Activated CD4-positive, alpha-beta T cell treated with anti-CD3 and anti-CD28 coated beads, Interleukin-10, Interleukin-2, amounts not matched to agents 100 ng/mL and 50 ng/mL, durations not matched to agents 16 hours and 8 hours (primary cell): ENCODE data around the gene USP10.

ENCODE experiments used
- DNase-seq: peaks from one replicate; pipeline ENCODE4 v3.0.0-alpha.2; 2020

Gene USP10

DNA sequence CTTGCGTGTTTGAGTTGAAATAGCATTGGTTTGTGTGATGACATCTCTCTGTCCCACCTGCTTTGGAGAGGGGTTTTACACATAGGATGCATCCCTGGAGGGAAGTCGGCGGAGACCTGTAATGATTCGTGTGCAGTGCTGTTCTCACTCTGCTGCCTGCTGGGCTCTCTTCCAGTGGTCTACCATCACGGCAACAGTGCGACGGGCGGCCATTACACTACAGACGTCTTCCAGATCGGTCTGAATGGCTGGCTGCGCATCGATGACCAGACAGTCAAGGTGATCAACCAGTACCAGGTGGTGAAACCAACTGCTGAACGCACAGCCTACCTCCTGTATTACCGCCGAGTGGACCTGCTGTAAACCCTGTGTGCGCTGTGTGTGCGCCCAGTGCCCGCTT lies 78.9 kb downstream of the USP10 start:
- DNase-seq: no peak

DNA sequence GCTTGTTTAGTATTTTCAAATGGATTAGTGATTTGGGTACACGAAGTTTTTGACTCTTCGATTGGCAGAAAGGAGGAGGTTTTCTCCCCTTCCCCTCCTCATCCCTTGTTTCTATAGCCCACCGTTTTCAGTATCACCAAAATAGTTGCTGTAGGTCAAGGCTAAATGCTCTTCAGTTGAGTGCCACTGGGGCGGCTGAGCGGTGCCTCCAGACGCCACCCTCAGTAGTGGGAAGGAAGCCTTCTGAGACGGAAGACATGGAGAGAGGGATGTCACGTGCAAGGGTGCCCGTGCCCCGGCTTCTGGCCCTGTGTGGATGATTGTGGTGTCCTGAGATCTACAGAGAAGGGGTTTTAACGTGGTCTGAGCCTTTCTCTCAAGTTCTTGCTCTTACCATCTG lies 80.3 kb downstream of the USP10 start:
- DNase-seq: no peak

DNA sequence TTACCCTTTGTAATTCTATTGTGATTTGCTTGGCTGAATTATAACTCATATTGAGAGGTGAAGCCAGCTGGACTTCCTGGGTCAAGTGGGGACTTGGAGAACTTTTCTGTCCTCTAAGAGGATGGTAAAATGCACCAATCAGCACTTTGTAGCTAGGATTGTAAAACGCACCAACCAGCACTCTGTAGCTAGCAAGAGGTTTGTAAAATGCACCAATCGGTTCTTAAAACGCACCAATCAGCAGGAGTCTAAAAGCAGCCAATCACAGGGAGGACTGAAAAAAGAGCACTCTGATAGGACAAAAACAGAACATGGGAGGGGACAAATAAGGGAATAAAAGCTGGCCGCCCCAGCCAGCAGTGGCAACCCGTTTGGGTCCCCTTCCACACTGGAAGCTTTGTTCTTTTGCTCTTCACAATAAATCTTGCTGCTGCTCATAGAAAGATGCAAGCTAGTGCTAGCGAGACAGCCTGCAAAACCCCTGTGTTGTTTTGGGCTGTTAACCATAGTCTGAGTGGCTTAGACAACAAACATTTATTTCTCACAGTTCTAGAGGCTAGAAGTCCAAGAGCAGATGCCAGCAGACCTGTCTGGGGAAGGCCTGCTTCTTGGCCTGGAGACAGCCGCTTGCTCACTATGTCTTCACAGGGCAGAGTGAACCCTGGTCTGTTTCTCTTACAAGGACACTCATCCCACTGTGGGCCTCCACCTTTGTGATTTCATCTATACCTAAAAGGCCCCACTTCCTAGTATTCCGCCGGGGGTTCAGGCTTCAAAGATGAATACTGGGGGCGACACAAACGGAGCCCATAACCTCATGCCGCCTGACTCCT lies 81.0 kb downstream of the USP10 start:
- no peak for DNase-seq

GRCh38 chr16:84782846-84783245 lies 83.0 kb downstream of the USP10 start:
- no peak for DNase-seq

- no peak for DNase-seq
Measured at GRCh38 chr16:84785843-84786581, 86.2 kb downstream of the USP10 start.

DNA sequence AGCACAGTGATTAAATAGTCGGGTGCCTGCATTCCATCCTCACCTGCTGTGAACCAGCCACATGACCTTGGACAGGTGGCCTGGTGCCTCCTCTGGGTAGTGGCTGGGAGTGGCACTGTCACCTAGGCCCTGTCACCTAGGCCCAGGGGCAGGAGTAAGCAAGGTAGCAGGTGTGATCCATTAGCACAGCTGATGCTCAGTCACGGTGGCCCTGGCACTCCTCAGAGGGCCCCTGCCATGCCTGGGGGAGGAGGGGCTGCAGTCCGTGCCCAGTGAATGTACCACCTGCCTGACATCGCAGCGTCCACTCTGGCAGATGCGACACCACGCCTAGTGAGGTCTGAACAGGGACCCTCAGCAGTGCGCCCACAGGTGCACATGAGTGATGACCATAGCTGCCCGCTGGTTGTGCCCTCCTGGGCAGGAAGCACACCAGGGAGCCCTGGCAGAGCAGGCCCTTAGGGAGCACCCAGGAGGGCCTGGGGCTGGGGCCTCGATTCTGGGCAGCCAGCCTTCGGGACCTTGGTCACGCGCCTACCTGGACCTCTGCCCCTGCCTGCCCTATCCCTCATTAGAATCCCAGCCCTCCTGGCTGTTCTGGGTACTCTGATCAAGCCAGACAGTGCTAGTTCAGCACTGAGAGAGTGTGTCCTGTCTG lies 86.9 kb downstream of the USP10 start:
- no peak for DNase-seq

DNA sequence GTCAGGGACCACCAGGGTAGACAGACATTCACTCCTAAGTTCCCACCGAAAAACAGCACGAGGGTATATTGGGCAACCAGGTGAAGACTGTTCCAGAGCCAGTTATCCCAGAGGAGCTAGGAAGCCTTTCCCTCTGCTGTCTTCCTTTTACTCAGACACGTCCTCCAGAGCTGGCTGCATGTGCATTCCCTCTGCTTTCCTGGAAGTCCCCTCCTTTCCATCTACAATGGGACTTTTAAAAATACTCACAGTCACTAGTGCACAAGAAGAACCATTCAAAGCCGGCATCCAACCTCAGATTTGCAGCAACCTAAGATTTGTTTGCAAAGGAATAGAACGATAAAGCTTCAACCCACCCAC lies 87.4 kb downstream of the USP10 start:
- DNase-seq: no peak

DNA sequence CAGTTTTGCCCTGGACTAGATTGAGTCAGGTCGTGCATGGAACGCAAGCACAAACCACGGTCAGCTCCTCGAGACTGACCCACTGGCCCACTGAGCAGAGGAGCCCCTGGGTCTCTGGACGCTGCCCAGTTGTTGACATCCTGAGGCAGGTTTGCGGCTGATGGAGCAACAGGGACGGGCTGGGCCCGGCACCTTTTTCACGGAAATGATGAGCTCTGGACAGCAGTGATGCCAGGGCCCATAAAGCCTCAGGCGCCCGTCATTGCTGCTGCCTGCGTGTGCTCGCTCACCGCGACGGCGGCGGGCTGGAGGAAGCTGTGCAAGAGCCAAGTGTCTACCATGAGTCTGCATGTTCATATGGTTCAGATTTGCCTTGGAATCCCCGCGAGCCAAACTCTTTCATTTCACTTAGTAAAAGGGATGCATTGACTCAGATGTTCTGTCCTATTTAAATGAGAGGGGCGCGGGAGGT lies 89.2 kb downstream of the USP10 start:
- DNase-seq: no peak

DNA sequence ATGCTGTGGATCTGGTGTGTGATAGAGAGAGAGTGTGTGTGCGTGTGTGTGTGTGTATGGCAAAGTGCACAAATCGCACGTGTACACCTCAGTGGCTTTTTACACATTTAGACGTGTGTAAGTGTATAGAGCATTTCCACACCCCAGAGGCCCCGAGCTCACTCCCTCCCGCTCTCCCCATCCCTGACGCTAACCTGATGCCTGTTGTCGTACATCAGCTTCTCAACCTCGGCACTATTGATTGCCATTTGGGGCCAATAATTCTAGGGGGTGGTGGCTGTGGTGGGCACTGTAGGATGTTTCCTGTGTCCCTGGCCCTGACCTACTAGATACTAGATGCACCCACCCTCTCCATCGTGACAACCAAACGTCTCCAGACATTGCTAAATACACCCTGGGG lies 89.6 kb downstream of the USP10 start:
- no peak for DNase-seq

GRCh38 chr16:84790301-84790700 lies 90.5 kb downstream of the USP10 start:
- no peak for DNase-seq

DNA sequence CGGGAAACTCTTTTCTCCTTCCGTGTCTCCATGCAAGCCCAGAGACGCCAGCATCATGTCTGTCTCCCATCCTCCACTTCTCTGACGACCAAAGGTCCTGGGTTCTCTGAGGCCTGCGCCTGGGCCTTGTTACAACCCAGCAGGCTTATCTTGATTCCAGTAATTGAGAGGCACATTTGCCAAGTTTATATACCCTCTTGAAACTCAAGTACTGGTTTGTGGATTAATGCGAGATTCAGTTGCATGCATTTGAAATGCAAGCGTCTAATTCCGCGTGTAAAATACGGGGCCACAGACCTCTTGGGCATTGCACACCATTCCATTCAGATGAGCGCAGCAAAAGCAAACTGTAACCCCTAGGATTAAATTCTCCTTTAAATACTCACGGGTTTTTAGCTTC lies 91.3 kb downstream of the USP10 start:
- no peak for DNase-seq

- DNase-seq: no peak
Measured at GRCh38 chr16:84791501-84791900, 91.7 kb downstream of the USP10 start.

GRCh38 chr16:84794186-84794585 lies 94.4 kb downstream of the USP10 start:
- DNase-seq: no peak

- no peak for DNase-seq
Measured at GRCh38 chr16:84794626-84795025, 94.8 kb downstream of the USP10 start.

DNA sequence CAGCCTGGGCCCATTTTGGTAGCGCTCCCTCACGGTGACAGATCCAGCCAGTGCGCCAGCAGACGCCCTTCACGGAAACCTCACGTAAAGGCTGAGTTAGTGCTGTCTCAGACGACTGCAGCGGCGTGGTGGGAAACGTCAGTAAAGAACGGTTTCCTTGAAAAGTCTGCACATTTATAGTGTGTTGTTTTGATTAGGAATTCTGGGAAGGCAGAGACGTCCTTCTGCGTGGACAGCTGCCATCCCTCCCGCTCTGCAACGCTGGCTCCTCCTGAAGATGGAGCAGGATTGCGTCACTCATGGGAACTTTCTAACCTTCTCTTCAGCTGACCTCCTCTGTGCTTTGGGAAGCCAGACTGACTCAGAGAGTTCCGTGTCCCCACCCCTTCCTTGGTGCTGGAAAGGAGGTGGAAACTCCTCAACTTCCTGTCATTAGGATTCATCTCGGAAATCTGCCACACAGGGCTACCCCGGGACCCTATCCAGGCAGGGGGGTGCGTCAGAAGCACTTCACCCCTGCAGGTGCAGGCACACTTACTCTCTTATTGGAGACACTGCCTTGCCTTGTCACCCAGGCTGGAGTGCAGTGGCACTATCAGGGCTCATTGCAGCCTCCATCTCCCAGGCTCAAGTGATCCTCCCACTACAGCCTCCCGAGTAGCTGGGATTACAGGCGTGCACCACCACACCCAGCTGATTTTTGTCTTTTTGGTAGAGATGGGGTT lies 95.7 kb downstream of the USP10 start:
- no peak for DNase-seq

DNA sequence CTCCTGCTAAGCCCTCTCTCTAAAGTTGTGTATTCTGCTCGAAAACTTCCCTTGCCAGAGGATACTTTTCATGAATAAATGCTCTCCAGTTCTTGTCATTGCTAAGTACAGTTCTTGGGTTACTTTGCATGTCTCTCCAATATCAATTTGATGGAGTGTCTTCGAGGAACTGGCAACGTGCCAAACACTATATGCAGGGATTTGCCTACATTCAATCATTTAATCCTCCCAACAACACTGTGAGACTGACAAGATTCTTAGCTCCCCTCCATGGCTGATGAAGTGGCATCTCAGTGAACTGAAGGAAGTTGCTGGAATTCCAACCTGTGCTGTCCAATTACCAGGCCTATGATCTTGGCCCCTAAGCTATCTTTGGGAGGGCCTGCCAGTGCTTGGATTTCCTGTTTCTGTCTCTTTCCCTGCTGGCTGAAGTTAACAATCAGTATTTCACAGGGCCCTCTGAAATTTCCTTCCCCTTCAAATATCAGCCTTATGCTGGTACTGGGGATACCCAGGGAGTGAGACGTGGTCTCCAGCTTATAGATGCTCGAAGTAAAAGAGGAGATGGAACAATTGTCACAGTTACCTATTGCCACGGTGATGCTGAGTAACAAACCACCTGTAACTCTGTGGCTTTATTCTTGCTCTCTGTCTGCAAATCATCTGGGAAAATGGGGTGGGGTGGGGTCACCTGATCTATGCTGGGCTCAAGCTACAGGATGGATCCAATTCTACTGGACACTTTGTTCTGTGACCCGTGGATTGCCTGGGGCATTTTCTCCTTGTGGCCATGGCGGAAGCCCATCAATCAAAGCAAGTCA lies 100.6 kb downstream of the USP10 start:
- DNase-seq: no peak

DNA sequence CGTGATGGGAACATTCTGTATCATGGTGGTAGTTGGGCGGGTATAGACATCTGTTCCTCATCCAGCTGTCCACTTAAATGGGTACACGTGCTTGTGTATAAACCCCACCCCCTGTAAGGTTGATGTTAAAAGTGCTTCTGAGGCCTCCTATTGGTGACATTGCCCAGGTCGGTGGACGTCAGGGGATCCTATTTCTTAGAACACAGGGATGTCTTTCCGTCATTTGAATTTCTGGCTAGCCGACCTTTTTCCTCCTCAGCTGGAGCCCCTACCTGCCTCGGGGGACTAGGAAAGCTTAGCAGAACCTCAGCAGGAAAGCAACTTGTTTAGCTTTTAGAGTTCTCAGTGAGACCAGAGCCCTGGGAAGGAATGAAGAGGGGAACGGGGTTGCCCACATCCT lies 103.3 kb downstream of the USP10 start:
- no peak for DNase-seq

- DNase-seq: no peak
Measured at GRCh38 chr16:84804326-84804725, 104.5 kb downstream of the USP10 start.

GRCh38 chr16:84806256-84806889 lies 106.6 kb downstream of the USP10 start:
- DNase-seq: peak; percentile 25

DNA sequence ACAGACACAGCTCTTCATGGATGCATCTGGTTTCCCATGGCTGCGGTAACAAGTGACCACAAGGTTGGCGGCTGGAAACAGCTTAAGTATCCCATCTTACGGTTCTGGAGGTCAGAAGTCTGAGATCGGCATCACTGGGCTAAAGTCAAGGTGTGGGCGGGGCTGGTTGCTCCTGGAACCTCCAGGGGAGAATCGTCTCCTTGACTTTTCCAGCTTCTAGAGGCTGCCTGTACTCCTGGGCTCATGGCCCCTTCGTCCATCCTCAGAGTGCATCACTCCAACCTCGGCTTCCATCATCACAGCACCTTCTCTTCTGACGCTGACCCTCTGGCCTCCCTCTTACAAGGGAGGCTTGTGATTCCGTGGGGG lies 107.1 kb downstream of the USP10 start:
- DNase-seq: no peak

DNA sequence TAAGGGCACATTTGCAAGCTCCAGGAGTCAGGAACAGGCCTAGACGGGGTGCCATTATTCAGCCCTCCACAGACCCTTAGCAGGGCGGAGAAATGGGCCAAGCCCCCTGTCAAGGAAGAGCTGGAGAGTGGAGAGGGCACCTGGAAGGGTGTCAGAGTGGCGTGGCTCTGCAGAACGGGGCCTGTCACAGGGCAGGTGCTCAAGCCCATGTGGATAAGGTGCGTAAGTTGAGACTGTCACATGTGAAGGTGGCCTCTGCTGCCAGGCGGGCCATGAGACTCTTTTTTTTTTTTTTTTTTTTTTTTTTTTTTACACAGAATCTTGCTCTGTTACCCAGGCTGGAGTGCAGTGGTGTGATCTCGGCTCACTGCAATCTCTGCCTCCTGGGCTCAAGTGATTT lies 108.0 kb downstream of the USP10 start:
- no peak for DNase-seq

DNA sequence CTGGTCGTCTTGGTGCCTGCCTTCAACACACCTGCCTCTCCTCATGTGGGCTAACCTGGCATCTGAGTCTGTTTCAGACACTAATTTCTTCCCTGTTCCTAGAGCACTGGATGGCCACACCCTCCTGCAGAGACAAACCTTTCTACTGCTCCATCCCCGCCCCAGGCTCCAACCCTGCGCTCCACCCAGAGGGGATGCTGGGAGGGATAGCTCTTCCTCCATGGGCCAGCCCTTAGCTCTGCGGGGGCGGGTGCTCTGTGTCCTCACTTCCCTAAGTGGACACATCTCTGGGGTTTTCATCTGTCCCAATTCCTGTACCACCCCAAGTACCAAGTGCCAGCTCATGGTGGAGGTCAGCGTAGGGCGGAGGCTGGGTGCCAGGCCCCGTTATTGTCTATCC lies 109.0 kb downstream of the USP10 start:
- DNase-seq: no peak
